ENCODE measurements around the gene SUPT20HL1.
"Not testable (repeated sequence)": the region's sequence is repeated elsewhere in the genome, so short reads cannot be mapped to it uniquely, and the experiment has no call there.

SUPT20HL1 gene

DNA sequence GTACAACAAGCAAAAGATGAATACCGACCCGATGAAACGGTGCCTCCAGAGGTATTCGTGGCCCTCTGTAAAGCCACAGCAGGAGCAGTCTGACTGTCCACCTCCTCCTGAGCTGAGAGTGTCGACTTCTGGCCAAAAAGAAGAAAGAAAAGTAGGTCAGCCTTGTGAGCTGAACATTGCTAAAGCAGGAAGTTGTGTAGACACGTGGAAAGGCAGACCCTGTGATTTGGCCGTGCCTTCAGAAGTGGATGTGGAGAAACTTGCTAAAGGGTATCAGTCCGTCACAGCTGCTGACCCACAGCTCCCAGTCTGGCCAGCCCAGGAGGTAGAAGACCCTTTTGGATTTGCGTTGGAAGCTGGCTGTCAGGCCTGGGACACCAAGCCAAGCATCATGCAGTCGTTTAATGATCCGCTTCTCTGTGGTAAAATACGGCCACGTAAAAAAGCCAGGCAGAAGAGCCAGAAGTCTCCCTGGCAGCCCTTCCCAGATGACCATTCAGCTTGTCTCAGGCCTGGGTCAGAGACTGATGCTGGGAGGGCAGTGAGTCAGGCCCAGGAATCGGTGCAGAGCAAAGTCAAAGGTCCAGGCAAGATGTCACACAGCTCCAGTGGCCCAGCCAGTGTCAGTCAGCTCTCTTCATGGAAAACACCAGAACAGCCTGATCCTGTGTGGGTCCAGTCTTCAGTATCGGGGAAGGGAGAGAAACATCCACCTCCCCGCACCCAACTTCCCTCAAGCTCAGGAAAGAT is 3.2 kb downstream of the SUPT20HL1 start:
- DNase-seq = not testable (repeated sequence)

DNA sequence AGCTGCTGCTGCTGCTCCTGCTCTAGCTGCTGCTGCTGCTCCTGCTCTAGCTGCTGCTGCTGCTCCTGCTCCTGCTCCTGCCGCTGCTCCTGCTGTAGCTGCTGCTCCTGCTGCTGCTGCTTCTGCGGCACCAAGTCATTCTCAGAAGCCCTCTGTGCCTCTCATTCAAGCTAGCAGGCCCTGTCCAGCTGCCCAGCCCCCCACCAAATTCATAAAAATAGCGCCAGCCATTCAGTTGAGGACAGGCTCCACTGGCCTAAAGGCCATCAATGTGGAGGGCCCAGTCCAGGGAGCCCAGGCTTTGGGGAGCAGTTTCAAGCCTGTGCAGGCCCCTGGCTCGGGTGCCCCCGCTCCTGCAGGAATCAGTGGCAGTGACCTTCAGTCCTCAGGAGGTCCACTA is 3.9 kb downstream of the SUPT20HL1 start:
- no peak for DNase-seq

DNA sequence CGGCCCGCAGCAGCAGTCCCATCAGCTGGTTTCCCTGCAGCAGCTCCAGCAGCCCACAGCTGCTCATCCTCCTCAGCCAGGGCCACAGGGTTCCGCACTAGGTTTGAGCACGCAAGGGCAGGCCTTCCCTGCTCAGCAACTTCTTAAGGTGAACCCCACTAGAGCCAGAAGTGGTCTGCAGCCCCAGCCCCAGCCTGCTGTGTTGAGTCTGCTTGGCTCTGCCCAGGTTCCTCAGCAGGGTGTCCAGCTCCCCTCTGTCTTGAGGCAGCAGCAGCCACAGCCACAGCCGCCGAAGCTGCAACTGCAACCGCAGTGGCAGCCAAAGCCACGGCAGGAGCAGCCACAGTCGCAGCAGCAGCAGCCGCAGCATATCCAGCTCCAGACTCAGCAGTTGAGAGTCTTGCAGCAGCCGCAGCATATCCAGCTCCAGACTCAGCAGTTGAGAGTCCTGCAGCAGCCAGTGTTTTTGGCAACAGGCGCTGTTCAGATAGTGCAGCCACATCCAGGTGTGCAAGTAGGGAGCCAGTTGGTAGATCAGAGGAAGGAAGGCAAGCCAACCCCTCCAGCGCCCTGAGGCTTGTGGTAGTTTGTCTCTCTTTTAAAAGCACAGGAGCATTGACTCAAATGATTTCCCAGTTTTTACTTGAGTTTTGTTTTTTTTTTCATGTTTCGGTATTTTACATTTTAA is 4.6 kb downstream of the SUPT20HL1 start:
- DNase-seq = no peak

DNA sequence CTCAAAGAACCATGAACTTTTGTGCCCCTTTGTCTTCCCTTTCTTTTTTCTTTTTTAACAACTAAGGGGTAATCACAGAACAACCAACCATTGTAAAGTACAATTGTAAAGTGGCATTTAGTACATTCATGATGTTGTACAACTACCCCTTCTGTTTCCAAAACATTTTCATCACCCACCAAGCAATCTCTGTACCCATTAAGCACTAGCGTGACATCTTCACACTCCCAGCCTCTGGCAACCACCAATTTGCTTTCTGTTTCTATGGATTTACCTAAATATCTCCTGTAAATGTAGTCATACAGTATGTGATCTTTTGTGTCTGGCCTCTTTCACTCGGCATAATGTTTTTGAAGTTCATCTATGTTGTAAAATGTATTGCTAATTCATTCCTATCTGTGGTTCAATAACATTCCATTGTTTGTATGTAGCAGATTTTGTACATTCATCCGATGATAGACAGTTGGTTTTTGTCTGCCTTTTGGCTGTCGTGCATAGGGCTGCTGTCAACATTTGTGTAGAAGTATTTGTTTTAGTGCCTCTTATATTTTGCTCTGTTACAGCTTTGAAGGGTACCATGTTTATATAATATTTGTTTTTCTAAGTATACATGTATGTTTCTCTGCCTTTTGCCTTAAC is 6.4 kb downstream of the SUPT20HL1 start:
- DNase-seq = peak; percentile 5

DNA sequence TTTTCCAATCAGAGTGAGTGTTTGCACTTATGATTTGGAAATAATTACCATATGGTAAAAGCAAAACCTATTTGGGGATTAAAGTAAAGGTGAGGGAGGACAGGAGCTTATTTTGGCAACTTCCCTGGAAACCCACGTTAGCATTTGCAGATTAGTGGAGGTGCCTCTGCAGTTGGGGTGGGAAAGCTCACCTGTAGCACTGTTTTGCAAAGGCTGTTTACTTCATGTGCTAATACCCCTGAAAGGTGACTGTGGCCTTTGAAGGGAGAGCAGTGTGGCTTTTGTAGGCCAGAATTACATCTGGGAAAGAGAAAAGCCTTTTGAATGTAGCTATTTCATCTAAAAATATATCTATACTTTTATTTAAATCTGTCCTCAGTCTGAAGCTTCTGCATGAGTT is 9.4 kb downstream of the SUPT20HL1 start:
- no peak for DNase-seq

DNA sequence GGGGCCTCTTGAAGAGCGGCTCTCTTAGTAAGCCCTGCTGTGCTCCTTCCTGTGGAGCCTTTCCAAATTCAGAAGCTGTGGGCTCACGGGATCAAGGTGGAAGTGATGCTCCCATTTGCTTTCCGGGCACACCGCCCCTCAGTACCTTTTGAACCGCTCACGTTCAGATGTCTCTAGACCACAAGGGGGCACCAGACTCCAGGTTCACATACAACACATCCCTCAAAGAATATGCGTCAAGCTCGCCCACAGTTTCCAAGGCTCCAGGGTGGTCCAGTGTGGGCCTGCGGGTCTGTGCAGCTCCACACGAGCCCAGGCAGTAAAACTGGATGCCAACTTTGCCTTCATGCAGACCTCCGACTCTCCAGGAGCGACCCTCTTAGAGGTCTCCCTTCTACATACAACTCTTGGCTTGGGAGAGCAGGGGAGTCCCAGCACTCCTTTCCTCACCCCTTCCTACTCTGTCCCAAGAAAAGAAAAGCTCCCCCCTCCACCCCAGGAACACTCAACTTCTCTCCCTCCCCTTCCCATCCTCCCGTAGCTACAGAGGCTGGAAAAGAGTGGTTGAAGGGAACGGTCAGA is 11.0 kb downstream of the SUPT20HL1 start:
- peak; percentile 47 for DNase-seq

DNA sequence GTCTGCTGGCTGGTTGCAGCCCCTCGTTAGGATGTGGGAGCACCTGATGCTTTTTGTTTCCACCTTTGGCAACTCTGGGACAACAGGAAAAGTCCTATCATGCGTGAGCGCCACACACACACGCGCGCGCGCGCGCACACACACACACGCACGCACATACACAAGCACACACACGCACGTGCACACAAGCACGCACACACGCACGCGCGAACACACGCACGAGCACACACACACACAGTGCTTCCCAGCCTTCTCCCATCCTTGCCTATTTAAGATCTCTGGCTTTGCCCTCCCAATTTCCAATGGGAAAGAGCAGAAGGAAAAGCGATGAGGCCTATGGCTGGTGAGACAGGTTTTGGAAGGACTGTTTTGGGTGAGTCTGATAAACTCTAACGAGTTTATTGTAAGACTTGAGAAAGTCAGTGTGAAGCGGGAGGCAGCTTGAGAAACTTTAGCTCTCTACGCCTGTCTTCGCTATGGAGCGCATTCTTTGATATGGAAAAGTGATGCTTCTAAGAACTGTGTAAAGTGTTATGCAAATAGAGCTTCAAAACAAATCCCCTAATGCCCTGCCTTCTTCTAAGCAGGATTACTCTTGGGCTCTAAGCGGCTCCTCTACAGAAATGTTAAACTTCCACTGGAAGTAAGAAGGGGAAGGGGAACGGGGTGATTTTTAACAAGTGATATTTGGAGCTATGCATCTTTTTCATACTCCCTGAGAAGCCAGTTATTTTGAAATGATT is 11.8 kb downstream of the SUPT20HL1 start:
- no peak for DNase-seq

DNA sequence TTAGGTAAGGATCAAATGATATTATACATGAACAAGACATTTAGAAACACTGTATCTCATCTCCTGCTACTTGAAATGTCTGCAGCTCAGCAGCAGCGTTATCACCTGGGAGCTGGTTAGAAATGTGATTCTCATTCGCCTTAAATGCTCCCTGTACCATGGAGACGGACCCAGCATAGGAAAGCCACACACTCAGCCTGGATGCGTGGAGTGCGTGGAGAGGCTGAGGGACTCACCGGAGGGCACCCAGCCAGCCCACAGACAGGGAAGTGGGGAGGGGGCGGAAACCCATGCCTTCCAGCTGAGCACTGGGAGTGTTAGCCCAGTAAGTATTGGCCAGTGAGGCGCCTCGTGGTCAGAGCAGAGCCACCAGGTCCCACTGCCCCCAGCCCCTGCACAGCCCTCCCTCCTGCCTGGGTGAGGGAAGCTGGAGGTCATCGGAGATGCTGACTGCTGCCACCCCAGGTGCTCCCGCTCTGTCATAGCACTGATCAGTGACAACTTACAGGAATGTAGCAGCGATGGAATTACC is 15.2 kb downstream of the SUPT20HL1 start:
- DNase-seq = no peak

DNA sequence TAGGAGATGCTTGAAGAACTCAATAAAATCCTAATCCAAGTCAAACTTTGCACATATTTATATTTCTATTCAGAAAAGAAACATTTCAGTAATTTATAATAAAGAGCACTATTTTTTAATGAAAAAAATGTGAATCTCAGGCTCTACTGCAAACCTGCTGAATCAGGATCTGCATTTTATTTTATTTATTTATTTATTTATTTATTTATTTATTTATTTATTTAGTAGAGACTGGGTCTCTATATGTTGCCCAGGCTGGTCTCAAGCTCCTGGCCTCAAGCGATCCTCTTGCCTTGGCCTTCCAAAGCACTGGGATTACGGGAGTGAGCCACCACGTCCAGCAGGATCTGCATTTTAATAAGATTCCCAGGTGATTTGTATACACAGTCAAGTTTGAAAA is 16.0 kb downstream of the SUPT20HL1 start:
- no peak for DNase-seq

DNA sequence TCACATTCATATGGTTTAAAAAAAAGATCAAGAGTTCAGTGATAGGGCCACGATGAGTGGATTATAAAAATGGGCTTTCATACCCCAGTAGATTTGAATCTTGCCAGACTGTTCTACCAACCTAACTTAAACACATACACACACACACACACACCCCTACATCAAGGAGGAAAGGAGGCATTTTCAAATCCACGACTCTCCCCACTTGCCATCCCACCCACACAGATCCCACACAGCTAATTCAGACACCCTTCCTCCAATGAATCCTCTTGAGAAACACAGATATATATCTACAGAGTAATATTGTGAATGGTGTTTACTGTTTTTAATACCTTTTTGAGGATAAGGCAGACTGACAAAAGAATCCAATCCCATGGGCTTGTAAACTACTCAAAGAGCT is 16.8 kb downstream of the SUPT20HL1 start:
- no peak for DNase-seq

DNA sequence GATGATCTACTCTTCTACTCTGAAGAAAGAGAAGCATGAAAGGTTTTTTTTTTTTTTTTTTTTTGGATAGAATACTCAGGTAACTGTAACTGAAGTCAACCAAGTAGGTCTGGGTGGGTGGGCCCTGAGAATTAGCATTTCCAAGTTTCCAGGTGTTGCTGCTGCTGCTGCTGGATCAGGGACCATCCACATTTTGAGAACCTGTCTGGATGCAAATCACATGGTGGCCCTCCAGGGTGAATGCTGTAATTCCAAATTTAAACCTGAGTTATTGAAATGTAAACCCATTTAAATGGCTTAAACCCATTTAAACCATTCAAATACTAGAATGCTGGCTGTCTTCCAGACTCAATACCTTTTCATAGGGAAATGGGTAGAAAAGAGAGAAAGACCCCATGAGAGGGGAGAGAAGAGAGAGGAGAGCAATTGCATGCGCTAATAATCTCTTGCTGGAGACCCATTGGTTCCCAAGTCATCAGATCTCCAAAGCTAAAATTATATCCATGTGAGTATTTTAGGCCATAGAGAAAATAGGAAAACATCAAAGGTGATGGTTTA is 17.6 kb downstream of the SUPT20HL1 start:
- DNase-seq = no peak

DNA sequence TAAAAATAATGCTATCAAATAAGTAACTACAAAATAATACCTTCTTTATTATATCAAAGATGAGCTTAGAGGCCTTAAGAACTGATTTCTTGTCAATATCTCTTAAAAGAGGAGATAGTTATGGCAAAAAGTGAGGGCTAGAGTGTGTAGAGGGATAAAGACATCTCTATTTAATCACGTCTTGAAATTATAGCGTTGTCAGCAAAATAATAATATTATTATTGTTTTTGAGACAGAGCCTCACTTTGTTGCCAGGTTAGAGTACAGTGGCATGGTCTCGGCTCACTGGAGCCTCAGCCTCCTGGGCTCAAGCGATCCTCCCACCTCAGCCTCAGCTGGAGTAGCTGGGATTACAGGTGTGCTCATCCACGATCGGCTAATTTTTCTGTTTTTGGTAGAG is 18.3 kb downstream of the SUPT20HL1 start:
- no peak for DNase-seq

DNA sequence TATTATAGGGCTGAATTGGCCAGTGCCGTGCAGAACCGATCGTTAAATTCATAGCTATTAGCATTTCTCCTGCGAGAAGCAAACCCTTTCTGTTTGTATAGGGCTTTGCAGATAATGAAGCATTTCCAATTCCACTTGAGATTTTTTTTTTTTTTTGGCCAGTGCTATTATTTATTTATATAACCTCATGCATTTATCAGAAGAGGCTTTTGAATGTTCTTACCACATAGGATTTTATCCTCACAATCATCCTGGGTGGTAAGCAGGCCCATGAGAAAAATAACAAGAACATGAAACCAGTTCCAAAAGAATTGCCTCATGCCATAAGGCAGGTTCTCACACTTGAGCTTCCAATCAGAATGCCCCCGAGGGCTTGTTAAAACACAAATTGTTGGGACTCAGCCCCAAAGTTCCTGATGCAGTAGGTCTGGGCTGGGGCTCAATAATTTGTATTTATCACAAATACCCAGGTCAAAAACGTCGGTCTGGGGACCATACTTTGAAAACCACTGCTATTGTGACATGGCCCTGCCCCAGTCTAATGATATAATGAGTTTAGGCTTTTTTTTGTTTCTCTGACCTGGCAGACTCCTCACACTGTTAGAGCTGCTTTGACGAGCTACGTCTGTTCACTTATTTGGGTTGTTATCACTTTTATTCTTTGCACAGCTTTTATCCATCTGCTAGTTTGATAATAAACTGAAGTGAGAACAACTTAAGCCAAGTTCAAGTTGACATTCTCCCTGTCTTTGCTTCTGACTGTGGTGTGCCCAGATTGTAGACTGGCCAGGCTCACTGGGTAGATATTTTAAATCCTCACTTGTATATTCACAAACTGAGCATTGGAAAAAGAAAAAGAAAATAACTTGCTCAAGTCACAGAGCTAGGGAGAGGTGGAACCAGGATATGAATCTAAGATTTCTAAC is 20.1 kb downstream of the SUPT20HL1 start:
- DNase-seq = no peak

DNA sequence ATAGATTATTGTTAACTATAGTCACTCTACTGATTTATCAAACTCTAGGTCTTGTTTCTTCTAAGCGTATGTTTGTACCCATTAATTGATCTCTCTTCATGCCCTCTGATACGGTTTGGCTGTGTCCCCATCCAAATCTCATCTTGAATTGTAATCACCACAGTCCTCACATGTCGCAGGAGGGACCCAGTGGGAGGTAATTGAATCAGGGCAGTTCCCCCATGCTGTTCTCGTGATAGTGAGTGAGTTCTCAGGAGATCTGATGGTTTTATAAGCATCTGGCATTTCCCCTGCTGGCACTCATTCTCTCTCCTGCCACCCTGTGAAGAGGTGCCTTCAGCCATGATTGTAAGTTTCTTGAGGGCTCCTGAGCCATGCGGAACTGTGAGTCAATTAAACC is 21.9 kb downstream of the SUPT20HL1 start:
- not testable (repeated sequence) for DNase-seq

DNA sequence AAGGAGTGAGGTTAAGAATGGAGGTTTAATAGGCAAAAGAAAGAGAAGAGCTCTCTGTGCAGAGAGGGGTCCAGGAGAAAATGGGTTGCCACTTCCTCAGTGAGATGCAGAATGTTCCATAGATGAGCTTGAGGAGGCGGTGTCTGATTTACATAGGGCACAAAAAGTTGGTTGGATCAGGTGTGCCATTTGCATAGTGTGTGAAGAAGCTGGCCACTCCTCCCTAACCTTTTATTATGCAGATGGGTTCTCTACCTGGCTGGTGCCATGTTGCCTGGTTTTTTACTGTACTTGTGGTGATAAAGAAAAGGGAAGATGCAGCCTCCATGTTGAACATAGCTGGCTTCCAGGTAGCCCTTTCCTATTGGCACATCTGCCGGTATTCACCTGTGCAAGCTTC is 27.3 kb downstream of the SUPT20HL1 start:
- DNase-seq = no peak

DNA sequence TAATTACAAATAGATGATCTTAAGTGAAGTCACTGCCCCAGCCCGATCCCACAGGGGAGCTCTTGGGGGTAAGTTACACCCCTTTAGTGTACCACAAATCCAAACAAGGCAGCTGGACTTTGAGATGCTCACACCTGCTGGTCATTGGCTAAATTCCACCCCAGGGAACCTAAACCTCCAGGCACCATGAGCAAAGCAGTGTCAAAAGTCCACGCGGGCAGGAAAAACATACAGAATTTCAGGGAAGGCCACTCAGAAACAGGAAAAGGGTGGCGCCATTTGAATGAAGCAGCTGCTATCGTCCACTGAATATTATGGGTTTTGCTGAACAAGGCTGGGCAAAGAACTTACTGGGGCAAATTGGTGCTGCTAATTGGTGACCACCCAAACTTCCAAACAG is 30.9 kb downstream of the SUPT20HL1 start:
- DNase-seq = no peak

DNA sequence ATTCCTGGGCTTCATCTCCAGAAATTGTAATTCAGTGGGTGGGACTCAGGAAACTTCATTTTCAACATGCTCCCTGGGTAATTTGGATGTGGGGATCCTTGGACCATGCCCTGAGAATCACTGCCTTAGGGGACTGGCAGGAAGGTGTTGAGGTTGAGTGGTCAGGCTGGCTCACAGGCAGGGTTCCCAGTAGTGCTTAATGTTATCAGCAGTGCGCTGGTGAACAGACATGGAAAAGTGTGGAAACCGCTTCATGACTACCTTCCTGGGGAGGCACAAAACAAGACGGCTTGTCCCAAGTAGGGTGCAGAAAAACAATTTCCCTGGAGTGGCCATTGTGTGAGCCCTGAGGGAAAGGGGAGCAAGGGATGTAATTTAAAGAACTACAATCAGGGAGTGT is 31.4 kb downstream of the SUPT20HL1 start:
- no peak for DNase-seq

DNA sequence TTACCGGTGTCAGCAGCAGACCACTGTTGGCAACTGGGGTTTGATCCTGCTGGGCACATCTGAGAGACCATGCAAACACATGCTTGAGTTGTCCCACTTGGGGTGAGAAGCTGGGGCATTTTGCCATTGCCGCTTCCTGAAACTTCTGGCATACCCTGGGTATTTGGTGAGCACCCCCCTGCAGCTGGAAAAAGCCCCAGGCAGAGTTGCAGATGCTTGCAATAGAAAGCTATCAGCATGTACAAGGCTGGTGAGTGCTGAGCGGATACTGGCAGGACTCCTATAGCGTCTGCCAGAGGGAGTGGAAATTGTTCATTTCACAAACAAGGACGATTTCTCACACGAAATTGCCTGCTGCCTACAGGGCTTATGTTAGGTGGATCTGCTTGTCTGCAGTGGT is 32.3 kb downstream of the SUPT20HL1 start:
- no peak for DNase-seq

DNA sequence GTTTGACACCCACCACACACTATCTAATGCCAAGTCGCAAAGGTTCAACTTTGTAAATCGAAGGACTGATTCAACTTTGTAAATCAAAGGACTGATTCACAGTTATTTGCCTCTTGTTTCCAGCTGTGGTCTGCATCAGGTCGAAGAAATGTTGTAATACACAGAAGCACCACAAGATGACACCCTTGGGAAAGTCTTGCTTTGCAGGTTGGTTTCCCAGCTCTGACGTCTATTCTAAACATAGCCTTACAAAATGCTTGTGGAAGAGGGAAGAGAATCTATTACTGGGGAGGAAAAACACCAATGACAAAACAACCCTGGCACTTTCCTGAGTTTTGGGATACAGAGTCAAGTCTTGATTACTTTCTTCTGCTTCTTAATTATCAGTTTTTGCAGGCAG is 35.3 kb downstream of the SUPT20HL1 start:
- DNase-seq = peak; percentile 67

DNA sequence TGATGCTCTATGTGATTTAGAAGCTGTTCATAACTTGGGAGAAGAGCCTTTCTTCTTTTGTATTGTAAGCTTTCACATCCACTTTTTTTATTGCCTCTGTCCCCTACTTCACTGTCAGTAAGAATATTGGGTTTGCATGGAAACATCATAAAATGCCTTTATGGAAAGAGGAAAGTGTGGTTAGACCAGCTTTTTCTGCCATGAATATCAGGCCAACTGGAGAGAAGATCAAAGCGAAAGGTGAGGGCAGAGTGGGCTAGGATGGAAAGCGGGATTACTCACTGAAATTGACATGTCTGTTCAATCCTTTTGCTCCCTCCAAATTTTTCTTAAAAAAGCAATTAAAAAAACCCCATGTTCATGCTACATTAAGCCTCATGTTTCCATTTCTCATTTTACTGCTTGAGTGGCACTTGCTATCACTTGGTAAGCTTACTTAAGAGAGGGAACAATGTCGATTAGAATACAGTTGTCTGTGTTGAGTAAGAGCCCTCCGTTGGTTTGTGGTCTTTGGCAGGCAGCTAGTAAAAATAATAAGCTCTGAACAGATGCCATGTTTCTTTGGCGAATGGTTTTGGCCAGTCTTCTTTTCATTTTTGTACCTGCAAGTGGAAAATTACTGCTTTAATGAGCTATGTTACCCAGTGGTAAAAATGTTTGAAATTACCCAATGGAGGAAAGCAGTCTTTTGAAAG is 35.9 kb downstream of the SUPT20HL1 start:
- DNase-seq = peak; percentile 47

DNA sequence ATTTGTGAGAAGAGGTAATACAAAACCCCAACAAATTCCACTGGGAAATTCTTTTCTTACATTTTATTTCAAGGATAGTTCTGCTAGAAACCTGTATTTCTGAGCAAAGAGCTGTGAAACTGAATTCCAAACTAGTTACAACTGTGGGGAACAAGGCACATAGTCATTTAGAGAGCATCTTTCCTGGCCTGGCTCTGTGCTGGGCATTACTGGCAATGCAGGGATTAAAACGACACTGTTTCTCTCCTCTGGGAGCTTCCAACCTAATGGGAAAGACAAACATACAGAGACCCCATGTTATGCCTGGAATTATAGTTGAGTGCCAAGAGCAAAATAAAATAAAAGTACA is 36.5 kb downstream of the SUPT20HL1 start:
- peak; percentile 63 for DNase-seq

All from fibroblast of skin of back (primary cell).